HG03025 (cell line): ENCODE measurements around the gene ARL6IP6.

Experiments
- ATAC-seq: cut with Tn5 transposase; IDR thresholded peaks from one replicate; pipeline ENCODE4 v1.9.1; 2021; ENCODE audit warnings: mild to moderate bottlenecking, moderate library complexity; ENCODE audit not compliant: unreplicated experiment, low FRiP score

The ARL6IP6 gene

DNA sequence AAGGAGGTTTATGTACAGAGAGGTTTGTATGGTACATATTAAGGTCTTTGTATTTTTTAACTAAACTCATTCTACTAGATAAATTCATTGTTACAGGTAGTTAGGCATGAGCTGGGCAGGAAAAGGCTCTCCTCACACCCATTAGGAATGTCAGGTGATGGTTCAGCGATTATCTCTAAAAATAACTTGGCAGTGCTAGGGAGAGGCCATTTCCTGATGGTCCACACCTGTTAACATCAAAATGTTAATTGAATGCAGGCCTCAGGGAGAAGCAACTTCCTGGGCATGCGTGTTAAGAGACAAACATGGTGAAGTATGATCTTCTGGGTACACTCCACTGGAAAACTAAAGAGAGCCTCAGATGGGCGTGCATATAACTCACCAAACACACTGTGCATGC is 73.6 kb downstream of the ARL6IP6 start:
- no peak for ATAC-seq

DNA sequence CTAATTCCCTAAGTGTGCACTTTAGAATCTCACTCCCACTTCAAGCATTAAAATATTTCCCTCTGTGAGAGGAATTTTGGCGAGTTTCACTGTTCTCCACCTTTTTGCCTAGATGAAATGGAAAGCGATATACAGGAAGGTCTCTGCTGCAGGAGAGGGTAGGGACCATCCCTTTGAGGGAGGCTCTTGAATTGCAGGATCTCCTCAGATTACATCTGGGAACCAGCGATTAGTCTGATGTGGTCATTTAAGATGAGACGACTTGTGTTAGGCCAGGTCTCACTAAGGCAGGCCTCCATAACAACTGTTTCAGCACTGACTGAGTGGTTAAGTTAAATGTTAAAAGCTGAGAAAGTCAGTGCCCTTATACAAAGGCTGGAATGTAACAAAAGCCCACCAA is 74.6 kb downstream of the ARL6IP6 start:
- ATAC-seq, result no peak

DNA sequence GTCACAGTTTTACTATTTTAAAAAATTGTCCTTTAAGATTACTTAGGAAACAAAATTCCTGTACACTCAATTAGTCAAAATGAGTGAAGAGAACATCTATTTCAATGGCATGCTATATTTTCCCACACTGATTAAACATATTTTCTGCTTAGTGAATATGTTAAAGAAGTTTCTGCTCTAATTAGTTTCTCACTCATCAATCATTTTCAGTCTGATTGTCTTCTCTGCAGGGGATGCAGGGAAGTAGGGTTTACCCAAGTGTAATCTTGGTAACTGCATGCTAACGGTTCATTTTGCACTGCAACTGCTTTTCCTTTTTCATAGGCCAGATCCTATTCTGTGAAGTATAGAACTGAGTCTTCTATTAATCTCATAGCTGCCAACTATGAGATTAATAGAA is 78.5 kb downstream of the ARL6IP6 start:
- ATAC-seq, result no peak

DNA sequence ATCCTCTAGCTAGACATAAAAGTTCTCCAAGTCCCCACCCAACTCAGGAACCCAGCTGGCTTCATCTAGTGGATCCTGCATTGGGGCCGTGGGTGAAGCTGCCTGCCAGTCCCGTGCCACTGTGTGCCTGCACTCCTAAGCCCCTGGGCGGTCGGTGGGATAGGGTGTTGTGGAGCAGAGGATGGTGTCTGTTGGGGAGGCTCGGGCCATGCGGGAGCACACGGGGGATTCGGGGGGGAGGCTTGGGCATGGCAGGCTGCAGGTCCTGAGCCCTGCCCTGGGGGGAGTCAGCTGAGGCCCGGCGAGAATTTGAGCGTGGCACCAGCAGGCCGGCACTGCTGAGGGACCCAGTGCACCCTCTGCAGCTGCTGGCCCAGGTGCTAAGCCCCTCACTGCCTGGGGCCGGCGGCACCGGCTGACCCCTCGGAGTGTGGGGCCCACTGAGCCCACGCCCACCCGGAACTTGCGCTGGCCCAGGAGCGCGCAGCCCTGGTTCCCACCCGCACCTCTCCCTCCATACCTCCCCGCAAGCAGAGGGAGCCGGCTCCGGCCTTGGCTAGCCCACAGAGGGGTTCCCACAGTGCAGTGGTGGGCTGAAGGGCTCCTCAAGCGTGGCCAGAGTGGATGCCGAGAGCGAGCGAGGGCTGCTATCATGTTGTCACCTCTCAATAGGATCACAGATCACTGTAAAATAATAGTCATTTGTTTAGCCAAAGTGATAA is 86.4 kb downstream of the ARL6IP6 start:
- no peak for ATAC-seq

DNA sequence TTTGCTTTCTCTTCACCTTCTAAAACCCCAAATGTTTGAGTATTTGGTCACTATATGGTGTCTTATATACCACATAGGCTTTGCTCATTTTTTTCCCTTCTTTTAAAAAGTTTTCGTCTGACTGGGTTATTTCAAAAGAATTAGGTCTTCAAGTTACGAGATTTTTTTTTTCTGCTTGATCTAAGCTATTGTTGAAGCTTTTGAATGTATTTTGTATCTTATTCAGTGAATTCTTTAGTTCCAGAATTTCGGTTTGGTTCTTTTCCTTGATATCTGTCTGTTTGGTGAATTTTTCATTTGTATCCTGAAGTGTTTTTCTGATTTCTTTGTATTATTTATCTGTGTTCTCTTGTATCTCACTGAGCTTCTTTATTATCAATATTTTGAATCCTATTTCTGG is 93.5 kb downstream of the ARL6IP6 start:
- no peak for ATAC-seq
